Measurements from ENCODE around the gene MRLN.

MRLN gene

DNA sequence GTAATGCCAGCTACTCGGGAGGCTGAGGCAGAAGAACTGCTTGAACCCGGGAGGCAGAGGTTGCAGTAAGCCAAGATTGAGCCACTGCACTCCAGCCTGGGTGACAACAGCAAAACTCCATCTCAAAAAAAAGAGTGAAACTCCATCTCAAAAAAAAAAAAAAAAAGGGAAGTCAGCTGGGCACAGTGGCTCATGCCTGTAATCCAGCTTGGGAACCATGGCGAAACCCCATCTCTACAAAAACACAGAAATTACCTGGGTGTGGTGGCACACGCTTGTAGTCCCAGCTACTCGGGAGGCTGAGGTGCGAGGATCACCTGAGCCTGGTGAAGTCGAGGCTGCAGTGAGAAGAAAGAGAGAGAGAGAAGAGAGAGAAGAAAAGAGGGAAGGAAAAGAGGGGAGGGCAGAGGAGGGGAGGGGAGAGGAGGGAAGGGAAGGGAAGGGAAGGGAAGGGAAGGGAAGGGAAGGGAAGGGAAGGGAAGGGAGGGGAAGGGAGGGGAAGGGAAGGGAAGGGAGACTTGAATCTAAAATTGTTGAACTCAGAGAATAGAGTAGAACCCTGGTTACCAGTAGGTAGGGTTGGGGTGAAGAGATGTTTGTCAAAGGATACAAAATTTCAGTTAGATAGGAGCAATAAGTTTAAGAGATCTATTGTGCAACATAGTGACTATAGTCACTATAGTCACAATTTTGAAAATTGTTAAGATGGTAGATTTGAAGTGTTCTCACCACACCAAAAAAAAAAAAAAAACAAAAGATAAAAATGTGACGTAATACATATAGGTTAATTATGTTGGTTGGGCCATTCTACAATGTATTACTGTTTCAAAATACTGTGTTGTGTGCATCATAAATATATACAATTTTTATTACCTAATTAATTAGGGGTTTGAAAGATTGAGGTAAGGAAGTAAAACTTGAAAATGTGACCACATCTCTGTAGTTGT is 46.1 kb downstream of the MRLN start:
- no peak overlapping the region for H3K4me3 ChIP-seq (ENCODE audit: low read depth, low read length)

DNA sequence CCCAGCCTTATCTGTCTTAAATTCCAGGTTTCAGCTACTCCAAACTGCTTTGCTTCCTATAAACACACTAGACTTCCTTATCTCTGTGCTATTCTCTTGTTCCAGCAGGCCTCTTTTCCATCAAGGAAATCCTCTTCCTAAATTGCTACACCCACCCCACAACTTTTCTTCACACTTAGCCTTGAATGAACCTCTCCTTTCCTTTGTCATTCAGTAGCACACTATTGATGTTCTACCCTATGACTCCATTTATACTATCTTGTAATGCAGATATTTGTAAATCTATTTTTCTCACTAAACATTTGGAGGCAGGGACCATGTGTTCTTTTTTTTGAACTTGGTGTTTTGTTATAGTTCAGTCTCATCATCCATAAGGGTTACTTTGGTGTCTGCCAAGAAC is 47.3 kb downstream of the MRLN start:
- H3K4me3 ChIP-seq (ENCODE audit: low read depth, low read length): no peak overlapping the region

DNA sequence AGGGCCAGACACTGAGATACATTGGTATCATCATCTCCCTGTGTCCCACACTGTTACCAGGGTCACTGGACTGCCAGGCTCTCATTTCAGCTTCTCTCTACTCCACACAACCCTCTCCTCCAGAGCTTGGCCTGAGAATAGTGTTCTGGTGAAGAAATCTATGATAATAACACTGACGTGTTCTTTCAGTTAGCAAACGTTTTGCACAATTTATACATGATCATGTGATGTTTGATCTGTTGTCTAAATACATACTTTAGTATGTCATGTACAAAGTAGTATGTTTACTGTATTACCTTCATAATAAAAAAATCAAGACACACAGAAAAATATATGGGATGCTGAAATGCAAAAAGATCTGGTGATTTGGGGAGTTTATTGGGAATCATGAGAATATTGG is 48.6 kb downstream of the MRLN start:
- no peak overlapping the region for H3K4me3 ChIP-seq (ENCODE audit: low read depth, low read length)

DNA sequence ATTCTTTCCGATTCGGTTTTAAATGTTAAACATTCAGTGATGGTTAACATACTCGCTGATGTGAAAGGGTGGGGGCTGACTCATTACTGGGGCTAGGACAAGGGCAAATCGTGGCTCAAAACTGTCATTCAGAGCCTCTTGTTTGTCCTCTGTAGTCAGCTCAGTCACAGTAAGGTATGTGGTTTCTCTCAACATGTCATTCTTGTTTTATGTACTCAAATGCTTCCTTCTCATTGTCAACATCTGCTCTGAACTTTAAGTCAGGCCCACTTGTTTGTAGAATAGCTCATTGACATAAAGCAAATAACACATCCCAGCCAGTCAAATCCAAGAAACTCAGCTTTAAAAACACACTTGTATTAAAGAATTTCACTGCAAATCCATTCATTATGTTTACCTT is 50.9 kb downstream of the MRLN start:
- no peak overlapping the region for H3K4me3 ChIP-seq (ENCODE audit: low read depth, low read length)

DNA sequence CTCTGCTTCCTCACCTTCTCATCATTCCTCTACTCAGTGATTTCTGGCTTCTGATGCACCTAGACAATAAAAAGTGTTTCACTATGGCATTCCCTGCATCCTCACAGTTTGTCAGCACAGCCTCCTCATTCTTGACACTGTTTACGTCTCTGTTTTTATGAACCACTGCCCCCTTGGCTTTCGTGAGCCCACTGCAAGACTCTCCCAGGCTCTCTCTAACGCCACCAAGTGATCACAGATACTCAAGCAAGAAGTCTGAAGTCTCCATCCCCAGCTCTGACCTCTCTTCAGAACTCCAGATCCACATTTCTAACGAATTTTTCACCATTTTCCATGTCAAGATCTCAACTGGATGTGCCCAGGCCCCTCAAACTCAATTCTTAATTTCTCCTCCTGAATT is 52.5 kb downstream of the MRLN start:
- no peak overlapping the region for H3K4me3 ChIP-seq (ENCODE audit: low read depth, low read length)

DNA sequence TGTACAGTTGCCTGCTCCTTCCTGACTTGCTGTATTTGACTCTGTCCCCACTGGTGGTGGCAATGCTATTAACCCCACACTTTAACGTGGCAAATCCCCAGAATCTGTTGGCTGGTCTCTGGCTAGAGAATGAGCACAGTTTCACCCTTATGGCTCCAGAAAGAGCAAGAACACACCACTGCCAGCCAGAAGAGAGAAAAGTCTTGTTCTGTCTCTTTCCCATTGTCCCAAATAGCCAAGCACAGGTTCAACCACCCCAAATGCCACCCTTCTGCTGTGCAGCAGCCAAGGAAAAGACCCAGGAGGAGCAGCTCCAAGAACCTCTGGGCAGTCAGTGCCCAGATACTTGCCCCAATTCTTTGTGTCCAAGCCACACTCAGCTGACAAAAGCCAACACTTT is 54.9 kb downstream of the MRLN start:
- no peak overlapping the region for H3K4me3 ChIP-seq (ENCODE audit: low read depth, low read length)

DNA sequence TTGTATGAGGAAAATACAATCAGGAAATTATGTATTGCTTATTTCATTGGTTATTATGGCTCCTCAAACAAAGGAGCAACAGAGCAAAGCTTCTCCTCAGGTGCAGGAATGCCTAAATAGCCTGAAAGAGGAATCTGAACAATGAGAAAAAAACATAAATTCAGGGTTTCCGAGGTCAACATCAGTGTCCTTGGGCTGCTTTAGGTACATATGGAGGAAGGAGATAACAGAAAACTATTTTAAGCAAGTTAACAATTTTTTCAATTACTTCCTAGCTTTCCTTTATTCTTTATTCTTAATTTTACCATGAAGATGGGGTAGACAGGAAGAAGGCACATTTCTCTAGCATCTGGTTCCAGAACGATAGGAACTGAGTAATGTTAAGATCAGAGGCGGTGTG is 57.6 kb downstream of the MRLN start:
- no peak overlapping the region for H3K4me3 ChIP-seq (ENCODE audit: low read depth, low read length)

DNA sequence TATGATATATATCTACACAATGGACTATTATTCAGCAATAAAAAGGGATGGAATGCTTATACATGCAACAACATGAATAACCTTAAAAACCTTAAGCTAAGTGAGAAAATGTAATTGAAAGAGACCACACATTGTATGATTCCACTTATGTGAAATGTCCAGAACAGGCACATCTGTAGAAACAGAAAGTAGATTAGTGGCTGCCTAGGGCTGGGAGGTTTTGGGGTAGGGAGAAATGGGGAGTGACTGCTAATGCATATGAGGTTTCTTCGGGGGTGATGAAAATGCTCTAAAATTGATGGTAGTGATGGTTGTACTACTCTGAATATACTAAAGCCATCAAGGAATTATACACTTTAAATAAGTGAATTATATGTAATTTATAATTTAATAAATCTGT is 58.3 kb downstream of the MRLN start:
- H3K4me3 ChIP-seq (ENCODE audit: low read depth, low read length): no peak overlapping the region

DNA sequence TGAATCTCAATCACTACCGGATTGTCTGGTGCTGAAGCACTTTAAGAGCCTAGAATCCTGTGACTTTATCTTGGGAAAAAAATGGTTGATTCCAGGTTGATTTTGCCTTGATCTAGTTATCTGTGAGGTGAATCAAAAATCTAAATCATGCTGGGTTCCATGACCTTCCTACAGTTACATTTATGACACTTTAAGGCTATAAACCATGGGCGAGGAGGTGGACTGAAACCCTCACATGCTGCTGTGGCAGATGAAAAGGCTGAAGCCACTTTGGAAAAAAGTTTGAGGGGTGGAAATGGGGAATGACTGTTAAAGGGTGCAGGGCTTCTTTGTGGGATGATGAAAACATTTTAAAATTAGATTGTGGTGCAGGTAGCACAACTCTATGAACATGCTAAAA is 61.1 kb downstream of the MRLN start:
- no peak overlapping the region for H3K4me3 ChIP-seq (ENCODE audit: low read depth, low read length)

DNA sequence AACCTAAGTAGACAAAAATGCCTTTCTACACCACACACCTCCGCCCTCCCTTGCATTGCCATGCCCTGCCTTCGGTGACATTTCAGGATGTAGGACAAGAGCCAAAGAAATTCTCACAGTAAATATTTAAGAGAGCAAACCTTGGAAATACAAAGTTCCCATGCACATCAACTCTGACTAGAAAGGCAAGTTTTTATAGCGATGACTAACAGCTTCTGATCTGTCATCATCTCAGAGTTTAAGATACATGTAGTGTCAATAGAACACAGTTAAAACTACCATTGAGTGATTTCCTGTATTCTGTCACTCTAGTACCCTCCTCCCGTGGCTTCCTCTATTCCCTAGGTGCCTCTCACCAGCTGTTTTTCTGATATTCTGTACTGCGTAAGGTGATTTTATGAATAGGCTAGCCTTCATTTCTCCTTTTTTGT is 64.3 kb downstream of the MRLN start:
- H3K4me3 ChIP-seq (ENCODE audit: low read depth, low read length): no peak overlapping the region

DNA sequence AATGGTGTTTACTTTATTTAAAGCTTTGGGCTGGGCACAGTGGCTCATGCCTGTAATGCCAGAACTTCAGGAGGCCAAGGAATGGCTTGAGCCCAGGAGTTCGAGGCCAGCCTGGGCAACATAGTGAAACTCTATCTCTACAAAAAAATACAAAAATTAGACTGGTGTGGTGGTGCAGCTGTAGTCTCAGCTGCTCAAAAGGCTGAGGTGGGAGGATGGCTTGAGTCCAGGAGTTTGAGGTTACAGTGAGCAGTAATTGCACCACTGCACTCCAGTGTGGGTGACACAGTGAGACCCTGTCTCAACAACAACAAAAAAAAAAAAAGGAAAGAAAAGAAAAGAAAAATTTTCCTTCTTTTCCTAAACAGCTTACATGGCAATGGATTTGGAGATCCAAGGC is 65.6 kb downstream of the MRLN start:
- H3K4me3 ChIP-seq (ENCODE audit: low read depth, low read length): no peak overlapping the region

Measured in iPS-11a (cell line).